ENCODE measurements around the gene SH2D7. TPM values are rescaled to one million over a fixed set of nuclear protein-coding genes. Genes with fewer than 3 reads are reported as not detected.

The SH2D7 gene
- total and polyA plus RNA-seq, 2 donors (not counting 3 experiments of a cell fraction or from before 2014, with no cell fraction given): not detected

DNA sequence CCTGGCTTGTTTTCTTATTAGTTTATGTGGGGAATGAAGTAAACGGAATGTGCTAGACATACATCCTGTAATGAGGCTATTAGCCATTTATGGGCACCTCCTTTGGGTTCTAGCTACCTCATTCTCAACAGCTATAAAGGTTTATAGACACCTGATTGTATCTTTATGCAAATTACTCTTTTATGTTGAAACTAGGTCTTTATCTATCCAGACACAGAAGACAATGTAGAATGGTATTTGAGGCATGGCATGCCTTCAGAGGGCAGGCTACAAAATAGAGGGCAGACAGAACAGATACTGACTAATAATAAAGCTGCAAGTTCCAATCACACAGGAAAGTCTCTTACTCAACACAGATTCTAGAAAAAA is 41.9 kb upstream of the SH2D7 start:
- H3K79me2 ChIP-seq (ENCODE audit: control insufficient read depth, insufficient read depth, low read length): peaks cover 17% of the 10 kb centered on the region
- H3K27me3 ChIP-seq (ENCODE audit: control insufficient read depth in 2 of 2, insufficient read depth in 2 of 2, low read length in 2 of 2): no peaks in the 10 kb centered on the region
- no peak overlapping the region for H3K4me2 ChIP-seq (ENCODE audit: insufficient read depth, low read length)
- no peak for TF ChIP-seq POLR2A (IDR thresholded peaks at IDR 0.05; ENCODE audit: low read depth, low read length)
- no peak for TF ChIP-seq POLR2AphosphoS5 (IDR thresholded peaks at IDR 0.05; ENCODE audit: insufficient read depth, low read depth, low read length)
- no peak for TF ChIP-seq EZH2 (IDR thresholded peaks at IDR 0.05; ENCODE audit: borderline replicate concordance, low read depth, low read length, severe bottlenecking)
- TF ChIP-seq, protein P1, sequence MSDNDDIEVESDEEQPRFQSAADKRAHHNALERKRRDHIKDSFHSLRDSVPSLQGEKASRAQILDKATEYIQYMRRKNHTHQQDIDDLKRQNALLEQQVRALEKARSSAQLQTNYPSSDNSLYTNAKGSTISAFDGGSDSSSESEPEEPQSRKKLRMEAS (IDR thresholded peaks at IDR 0.05; ENCODE audit: insufficient read depth, insufficient read length): no peak
- TF ChIP-seq MYC (IDR thresholded peaks at IDR 0.05; ENCODE audit: low read depth, low read length): no peak
- TF ChIP-seq FOS (IDR thresholded peaks at IDR 0.05; ENCODE audit: borderline replicate concordance, insufficient read depth, low read length): no peak
- no peak for TF ChIP-seq JUN (IDR thresholded peaks at IDR 0.05; ENCODE audit: borderline replicate concordance, insufficient read depth, insufficient read length, low read depth)
- no peak for TF ChIP-seq GATA2 (IDR thresholded peaks at IDR 0.05; ENCODE audit: insufficient read depth, insufficient read length, low read depth, low read length)
- TF ChIP-seq, protein P2, sequence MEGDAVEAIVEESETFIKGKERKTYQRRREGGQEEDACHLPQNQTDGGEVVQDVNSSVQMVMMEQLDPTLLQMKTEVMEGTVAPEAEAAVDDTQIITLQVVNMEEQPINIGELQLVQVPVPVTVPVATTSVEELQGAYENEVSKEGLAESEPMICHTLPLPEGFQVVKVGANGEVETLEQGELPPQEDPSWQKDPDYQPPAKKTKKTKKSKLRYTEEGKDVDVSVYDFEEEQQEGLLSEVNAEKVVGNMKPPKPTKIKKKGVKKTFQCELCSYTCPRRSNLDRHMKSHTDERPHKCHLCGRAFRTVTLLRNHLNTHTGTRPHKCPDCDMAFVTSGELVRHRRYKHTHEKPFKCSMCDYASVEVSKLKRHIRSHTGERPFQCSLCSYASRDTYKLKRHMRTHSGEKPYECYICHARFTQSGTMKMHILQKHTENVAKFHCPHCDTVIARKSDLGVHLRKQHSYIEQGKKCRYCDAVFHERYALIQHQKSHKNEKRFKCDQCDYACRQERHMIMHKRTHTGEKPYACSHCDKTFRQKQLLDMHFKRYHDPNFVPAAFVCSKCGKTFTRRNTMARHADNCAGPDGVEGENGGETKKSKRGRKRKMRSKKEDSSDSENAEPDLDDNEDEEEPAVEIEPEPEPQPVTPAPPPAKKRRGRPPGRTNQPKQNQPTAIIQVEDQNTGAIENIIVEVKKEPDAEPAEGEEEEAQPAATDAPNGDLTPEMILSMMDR (IDR thresholded peaks at IDR 0.05; ENCODE audit: extremely low read depth in 1 of 2, insufficient read depth in 1 of 2, low read depth in 1 of 2, low read length in 2 of 2): no peak
- H3K4me3 ChIP-seq (replicated peaks in 1 of 3; ENCODE audit: insufficient read depth in 1 of 3, low read depth in 1 of 3, low read length in 3 of 3): no peak overlapping the region
- intact Hi-C loops (cut with micrococcal nuclease) (loop anchor here (1.0 to 2.0 kb wide), 3 partner anchors 9 to 16 kb away; no protein-coding TSS in a partner anchor), dilution Hi-C loops (cut with MboI; ENCODE audit: extremely low pct_ligation_motif_present, low sequenced_read_pairs) (no loop called here)
- ChIA-PET POLR2A (interaction anchor here (1.2 kb wide), 1 partner anchor 9 kb away, joined by 3 read pairs; no protein-coding TSS in a partner anchor), CTCF (interaction anchor here (0.9 to 4.2 kb wide), 14 partner anchors 8 to 145 kb away, joined by 3 to 25 read pairs (median 4); no protein-coding TSS in a partner anchor)
- FAIRE-seq (no peak), DNase-seq (ENCODE audit: low read depth, low spot score) (no peak)
- no TSS peak for BruUV-seq (replicated peaks)
- H3K9me3 ChIP-seq (replicated peaks; ENCODE audit: control insufficient read depth, insufficient read depth, low read length): no peaks in the 10 kb centered on the region
- H3K9ac ChIP-seq (replicated peaks; ENCODE audit: extremely low read depth, insufficient read depth, low read length): no peak overlapping the region
- H3K9me1 ChIP-seq (replicated peaks; ENCODE audit: control insufficient read depth, extremely low read depth, insufficient read depth, low read length): no peaks in the 10 kb centered on the region
- peak overlapping the region; percentile 10 for H3K27ac ChIP-seq (ENCODE audit: insufficient read depth, low read depth, low read length)
- H2AFZ ChIP-seq (ENCODE audit: low read depth, low read length): no peak overlapping the region
- no peaks in the 10 kb centered on the region for H3K36me3 ChIP-seq (ENCODE audit: control insufficient read depth in 2 of 2, extremely low read depth in 1 of 2, insufficient read depth in 2 of 2, low read length in 2 of 2)
- H4K20me1 ChIP-seq (replicated peaks; ENCODE audit: control insufficient read depth, extremely low read depth, insufficient read depth, low read length): no peaks in the 10 kb centered on the region
- H3K4me1 ChIP-seq (ENCODE audit: control insufficient read depth, extremely low read depth, insufficient read depth, low read length): peaks cover 45% of the 10 kb centered on the region
